Esophagus muscularis mucosa (tissue), 4 donors: ENCODE data around the gene GDF3. TPM values are rescaled to one million over a fixed set of nuclear protein-coding genes. Genes with fewer than 3 reads are reported as not detected.

Source experiments
- DNase-seq: peaks from one replicate; pipeline ENCODE4 v3.0.0-alpha.2; 2017; ENCODE audit errors: extremely low spot score
- H3K27ac ChIP-seq, 4 donors: fragments of 200-600 bp; sonication (generic); replicated peaks in 1 of 4; 1 replicate in 3 of 4; 2 replicates in 1 of 4; pipeline ENCODE4 v1.5.1; 2016 to 2019; ENCODE audit warnings: mild to moderate bottlenecking in 1 of 4
- H3K27me3 ChIP-seq, 4 donors: fragments of 200-600 bp; sonication (generic); one replicate each; pipeline versions ENCODE4 v1.5.1 to v1.6.0; 2016 to 2019
- H3K36me3 ChIP-seq, 4 donors: fragments of 200-600 bp; sonication (generic); one replicate each; pipeline ENCODE4 v1.5.1; 2016 to 2019
- H3K4me1 ChIP-seq, 4 donors: fragments of 200-600 bp; sonication (generic); one replicate each; pipeline ENCODE4 v1.5.1; 2016 to 2019
- H3K4me3 ChIP-seq, 4 donors: fragments of 200-600 bp; sonication (generic); 1 replicate in 2 of 4; 2 replicates in 2 of 4; pipeline ENCODE4 v1.5.1; 2016 to 2019; ENCODE audit warnings: mild to moderate bottlenecking in 4 of 4, moderate library complexity in 1 of 4
- H3K9me3 ChIP-seq, 4 donors: fragments of 200-600 bp; sonication (generic); 1 replicate in 3 of 4; 2 replicates in 1 of 4; pipeline ENCODE4 v1.5.1; 2016 to 2019
- CTCF ChIP-seq, 3 experiments: fragments of 200-600 bp in 2 of 3; fragments of 450-650 bp in 1 of 3; sonication (generic) in 2 of 3; IDR thresholded peaks; one replicate each; pipeline ENCODE4 v1.5.1; 2017 to 2019; ENCODE audit warnings: antibody characterized with exemption in 3 of 3, mild to moderate bottlenecking in 2 of 3, moderate library complexity in 1 of 3
- EP300 ChIP-seq: sonication (generic); formaldehyde crosslinking; IDR thresholded peaks from one replicate; pipeline ENCODE4 v1.6.1; 2017; ENCODE audit warnings: antibody characterized with exemption
- POLR2A ChIP-seq: fragments of 450-650 bp; IDR thresholded peaks from one replicate; pipeline ENCODE4 v1.6.1; 2017; ENCODE audit warnings: antibody characterized with exemption, moderate library complexity, mild to moderate bottlenecking, low read depth
- POLR2AphosphoS5 ChIP-seq, 2 donors: sonication (generic); formaldehyde crosslinking; IDR thresholded peaks; one replicate each; pipeline ENCODE4 v1.6.1; 2017; ENCODE audit warnings: antibody characterized with exemption in 2 of 2
- WGBS: methylation state at CpG from one replicate; pipeline ENCODE4 v1.1.5; 2018; 5-methylcytosine and 5-hydroxymethylcytosine counted together
- intact Hi-C: fragments of 100-400 bp; cut with DNase I; formaldehyde crosslinking; loops from one replicate; pipeline ENCODE4 v1.15.1; 2023
- total RNA-seq, 4 donors: library from RNA; depleted of rRNA; stranded (reverse); fragments of >200 nt; gene quantifications; one replicate each; pipeline versions ENCODE4 v1.1.0 to v1.2.1, GENCODE V29; 2016

The GDF3 gene
- total RNA-seq, 4 donors from 2014 or later, result 0.26 to 0.40 TPM; not detected in 2

GRCh38 chr12:7709969-7710675 is 14.5 kb upstream of the GDF3 start:
- no peaks in the 10 kb centered on the region for H3K36me3 ChIP-seq
- no peaks in the 10 kb centered on the region for H3K4me1 ChIP-seq
- no peak overlapping the region for H3K4me3 ChIP-seq
- H3K9me3 ChIP-seq, result peaks cover 0 to 4% (median 0%) of the 10 kb centered on the region in 4 donors
- H3K27me3 ChIP-seq, result peaks cover 0 to 10% (median 0%) of the 10 kb centered on the region in 4 donors
- TF ChIP-seq CTCF (IDR thresholded peaks at IDR 0.05) (no peak), POLR2AphosphoS5 (IDR thresholded peaks at IDR 0.05) (no peak), POLR2A (no peak), EP300 (no peak)
- 73% methylated on average over 8 of the region's 8 CpGs for WGBS
- intact Hi-C loops, result no loop called here
- no peak for DNase-seq
- no peak overlapping the region for H3K27ac ChIP-seq

- Histone ChIP-seq H3K4me1 (no peaks in the 10 kb centered on the region), H3K36me3 (no peaks in the 10 kb centered on the region), H3K4me3 (no peak overlapping the region), H3K9me3 (peaks cover 0 to 4% (median 2%) of the 10 kb centered on the region in 4 donors), H3K27me3 (no peaks in the 10 kb centered on the region), H3K27ac (no peak overlapping the region)
- no peak for DNase-seq
- intact Hi-C loops, result no loop called here
- 87% methylated on average over 24 of the region's 29 CpGs for WGBS
- TF ChIP-seq POLR2A (no peak), CTCF (IDR thresholded peaks at IDR 0.05) (no peak), EP300 (no peak), POLR2AphosphoS5 (IDR thresholded peaks at IDR 0.05) (no peak)
Measured at GRCh38 chr12:7705846-7706245, 10.3 kb upstream of the GDF3 start.

GRCh38 chr12:7695237-7695560 is 376 bp downstream of the GDF3 start:
- intact Hi-C loops, result no loop called here
- peaks cover 0 to 4% (median 0%) of the 10 kb centered on the region in 4 donors for H3K27me3 ChIP-seq
- no peak overlapping the region for H3K27ac ChIP-seq
- H3K4me1 ChIP-seq, result peaks cover 0 to 10% (median 0%) of the 10 kb centered on the region in 4 donors
- peak overlapping the region in 1 of 4 donors; percentile 12 for H3K4me3 ChIP-seq
- TF ChIP-seq POLR2A (no peak), EP300 (no peak), CTCF (IDR thresholded peaks at IDR 0.05) (no peak), POLR2AphosphoS5 (IDR thresholded peaks at IDR 0.05) (no peak)
- no peaks in the 10 kb centered on the region for H3K36me3 ChIP-seq
- no peaks in the 10 kb centered on the region for H3K9me3 ChIP-seq
- WGBS, result 36% methylated on average over 10 of the region's 10 CpGs
- no peak for DNase-seq

- intact Hi-C loops, result no loop called here
- no peak for DNase-seq
- WGBS, result 67% methylated on average over 3 of the region's 3 CpGs
- TF ChIP-seq CTCF (IDR thresholded peaks at IDR 0.05) (no peak), POLR2AphosphoS5 (IDR thresholded peaks at IDR 0.05) (no peak), EP300 (no peak), POLR2A (no peak)
- H3K36me3 ChIP-seq, result no peaks in the 10 kb centered on the region
- H3K4me1 ChIP-seq, result peaks cover 0 to 10% (median 0%) of the 10 kb centered on the region in 4 donors
- H3K4me3 ChIP-seq, result no peak overlapping the region
- H3K27ac ChIP-seq, result no peak overlapping the region
- H3K27me3 ChIP-seq, result peaks cover 0 to 4% (median 0%) of the 10 kb centered on the region in 4 donors
- H3K9me3 ChIP-seq, result no peaks in the 10 kb centered on the region
Measured at GRCh38 chr12:7694556-7695236, 879 bp downstream of the GDF3 start.
